HG02870 (cell line): ENCODE data around the gene TNFSF15.

Experiments used
- ATAC-seq: cut with Tn5 transposase; IDR thresholded peaks from one replicate; pipeline ENCODE4 v1.9.1; 2021; ENCODE audit warnings: mild to moderate bottlenecking, moderate library complexity; ENCODE audit not compliant: unreplicated experiment

Gene TNFSF15

DNA sequence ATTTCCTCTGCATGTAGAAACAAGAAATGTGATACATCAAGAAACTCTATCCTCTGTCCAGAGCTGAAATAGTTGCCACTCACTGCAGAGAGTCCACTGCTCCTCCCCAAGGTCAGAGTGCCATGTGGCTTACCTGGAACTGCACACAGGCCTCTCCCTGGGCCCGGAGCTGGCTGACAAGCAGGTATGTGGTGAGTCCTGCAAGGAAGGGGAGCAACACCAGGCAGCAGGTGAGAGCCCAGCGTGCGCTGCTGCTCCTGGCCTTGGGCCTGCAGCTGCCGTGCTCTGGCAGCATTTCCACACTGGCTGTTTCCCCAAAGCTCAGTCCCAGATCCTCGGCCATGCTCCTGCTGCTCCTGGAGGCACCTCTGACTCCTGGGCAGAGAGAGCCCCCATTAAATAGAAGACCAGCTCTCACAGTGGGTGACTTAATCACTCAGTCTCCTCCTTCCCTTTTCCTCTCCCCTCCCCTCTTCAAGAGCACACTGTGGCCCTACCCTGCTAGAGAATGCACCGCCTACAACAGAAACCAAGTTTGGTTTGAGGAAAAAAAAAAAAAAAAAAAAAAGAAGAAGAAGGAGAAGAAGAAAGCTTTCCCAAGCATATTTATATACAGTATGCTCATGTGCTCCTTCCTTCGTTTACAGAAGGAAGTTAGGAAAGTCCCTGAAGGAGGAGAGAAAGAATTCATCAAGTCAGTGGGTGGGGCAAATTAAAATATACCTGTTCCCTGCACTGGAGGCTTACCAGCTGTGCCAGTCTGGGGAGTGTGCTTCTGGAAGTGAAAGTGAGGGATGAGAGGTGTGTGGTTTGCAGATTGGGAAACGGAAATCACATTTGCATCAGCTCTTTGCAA, at the start of gene TNFSF15:
TSS of gene TNFSF15 (minus strand) at position 370 of the 856 bp plus-strand sequence. CDS start at position 343, 27 bp downstream.
- ATAC-seq, result peak; percentile 93

DNA sequence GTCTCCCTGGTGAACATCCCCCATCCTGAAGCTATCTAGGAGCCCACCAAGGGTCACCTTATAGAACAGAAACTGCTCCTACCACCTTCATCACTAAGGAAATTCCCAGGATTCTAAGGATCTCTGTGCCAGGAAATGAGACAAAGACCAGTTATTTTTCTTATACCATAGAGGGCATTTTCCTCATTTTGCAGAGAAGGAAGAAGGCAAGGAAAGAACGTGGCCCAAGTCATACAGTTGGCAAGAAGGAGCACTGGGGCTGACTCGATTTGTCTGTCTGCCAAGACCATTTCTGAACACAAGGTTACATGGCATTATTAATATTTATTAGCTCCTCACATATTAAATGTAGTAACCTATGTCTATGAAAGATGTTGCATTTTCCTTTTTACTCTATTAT, 49.6 kb upstream of the TNFSF15 start:
- ATAC-seq, result no peak

DNA sequence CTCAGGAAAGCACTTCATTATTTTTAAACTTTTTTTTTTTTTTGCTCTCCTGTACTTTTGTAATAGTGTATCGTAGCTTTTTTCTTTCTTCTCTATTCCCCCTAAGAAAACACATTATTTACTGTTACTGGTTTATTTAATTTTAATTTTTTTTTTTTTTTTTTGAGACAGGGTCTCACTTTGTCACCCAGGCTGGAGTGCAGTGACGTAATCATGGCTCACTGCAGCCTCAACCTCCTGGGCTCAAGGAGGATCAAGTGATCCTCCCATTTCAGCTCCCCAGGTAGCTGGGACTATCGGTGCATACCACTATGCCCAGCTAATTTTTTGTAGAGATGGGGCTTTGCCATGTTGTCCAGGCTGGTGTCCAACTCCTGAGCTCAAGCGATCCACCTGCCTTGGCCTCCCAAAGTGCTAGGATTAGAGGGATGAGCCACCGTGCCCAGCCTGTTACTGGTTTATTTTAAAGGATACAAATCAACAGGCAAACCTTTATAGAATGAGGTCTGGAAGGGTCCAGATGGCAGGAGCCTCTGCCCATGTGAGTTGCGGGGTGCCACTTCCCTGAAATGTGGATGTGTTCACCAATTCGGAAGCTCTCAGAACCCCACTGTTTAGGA, 49.0 kb upstream of the TNFSF15 start:
- no peak for ATAC-seq

- ATAC-seq, result no peak
Observed at GRCh38 chr9:114853071-114853855, 47.4 kb upstream of the TNFSF15 start.

DNA sequence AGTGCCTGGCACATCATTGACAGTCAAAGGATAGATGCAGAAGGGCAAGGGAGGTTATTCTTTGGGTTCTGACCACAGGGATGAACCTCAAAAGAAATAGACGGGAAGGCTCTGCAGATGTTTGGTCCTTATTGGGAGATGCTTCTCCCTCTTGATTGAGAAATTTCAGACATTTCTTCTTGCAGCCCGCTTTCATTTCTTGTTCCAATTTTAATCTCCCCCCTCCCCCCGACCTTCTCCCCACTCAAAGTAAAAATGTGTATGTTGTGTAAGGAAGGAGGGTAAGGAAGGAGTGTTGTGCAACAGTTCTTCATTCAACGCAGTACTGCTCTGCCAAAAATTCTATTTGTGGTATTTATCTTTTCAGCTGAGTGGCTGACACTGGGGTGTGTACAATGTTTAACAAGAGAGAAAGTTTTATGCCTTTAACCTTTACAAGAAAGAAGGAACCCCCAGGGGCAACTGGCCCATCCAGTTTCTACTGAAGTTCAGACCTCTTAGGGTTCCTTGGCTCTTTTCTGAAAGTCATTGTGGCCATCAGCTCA, 46.3 kb upstream of the TNFSF15 start:
- ATAC-seq, result no peak

- ATAC-seq, result no peak
Observed at GRCh38 chr9:114851306-114851705, 45.5 kb upstream of the TNFSF15 start.

DNA sequence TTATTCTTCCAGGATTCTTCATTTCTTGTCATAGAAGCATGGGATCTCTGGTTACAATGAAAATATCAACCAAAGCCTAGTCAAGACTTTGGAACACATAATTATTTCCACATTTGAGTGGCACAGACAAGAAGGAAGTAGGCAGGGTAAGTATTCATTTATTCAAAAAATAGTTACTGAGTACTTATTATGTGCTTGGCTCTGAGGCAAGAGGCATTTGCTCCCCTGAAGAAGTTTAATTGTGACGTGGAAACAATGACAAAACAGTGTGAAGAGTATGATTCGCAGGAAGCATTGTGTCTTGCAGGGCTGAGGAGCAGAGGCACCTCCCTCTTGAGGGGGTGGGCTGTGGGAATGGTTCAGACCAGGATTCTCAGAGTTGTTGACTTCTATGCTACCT, 45.0 kb upstream of the TNFSF15 start:
- no peak for ATAC-seq

GRCh38 chr9:114849450-114849849, 43.6 kb upstream of the TNFSF15 start:
- ATAC-seq, result no peak

DNA sequence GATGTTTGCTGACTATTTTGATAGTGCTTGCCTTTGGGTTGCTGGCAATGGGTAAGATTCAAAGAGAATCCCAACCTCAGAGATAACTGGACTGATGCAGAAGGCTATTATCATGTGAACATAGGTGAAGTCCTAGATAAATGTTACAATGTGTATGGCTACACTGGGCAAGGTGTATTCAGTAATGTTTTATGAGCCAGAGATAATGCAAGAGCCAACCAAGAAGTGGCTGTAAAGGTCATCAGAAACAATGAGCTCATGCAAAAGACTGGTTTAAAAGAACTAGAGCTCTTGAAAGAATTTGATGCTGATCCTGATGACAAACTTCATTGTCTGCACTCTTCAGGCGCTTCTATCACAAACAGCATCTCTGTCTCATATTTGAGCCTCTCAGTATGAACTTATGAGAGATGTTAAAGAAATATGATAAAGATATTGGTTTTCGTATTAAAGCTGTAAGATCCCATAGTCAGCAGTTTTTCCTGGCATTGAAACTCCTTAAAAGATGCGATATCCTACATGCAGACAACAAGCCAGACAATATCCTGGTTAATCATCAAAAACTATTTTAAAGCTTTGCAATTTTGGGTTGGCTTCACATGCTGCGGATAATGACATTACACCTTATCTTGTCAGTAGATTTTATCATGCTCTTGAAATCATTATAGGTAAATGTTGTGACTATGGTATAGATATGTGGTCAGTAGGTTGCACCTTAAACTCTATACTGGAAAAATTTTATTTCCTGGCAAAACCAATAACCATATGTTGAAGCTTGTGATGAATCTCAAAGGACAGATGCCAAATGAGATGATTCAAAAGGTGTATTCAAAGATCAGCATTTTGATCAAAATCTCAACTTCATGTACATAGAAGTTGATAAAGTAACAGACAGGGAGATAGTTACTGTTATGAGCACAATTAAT, 41.9 kb upstream of the TNFSF15 start:
- ATAC-seq, result no peak

- no peak for ATAC-seq
Observed at GRCh38 chr9:114845373-114845772, 39.5 kb upstream of the TNFSF15 start.

DNA sequence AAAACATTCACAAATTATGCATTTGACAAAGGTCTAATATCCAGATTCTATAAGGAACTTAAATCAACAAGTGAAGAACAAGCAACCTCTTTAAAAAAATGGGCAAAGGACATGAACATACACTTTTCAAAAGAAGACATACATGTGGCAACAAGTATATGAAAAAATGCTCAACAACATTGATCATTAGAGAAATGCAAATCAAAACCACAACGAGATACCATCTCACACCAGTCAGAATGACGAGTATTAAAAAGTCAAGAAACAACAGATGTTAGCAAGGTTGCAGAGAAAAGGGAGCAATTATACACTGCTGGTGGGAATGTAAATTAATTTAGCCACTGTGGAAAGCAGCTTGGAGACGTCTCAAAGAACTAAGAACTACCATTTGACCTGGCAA, 38.9 kb upstream of the TNFSF15 start:
- no peak for ATAC-seq

DNA sequence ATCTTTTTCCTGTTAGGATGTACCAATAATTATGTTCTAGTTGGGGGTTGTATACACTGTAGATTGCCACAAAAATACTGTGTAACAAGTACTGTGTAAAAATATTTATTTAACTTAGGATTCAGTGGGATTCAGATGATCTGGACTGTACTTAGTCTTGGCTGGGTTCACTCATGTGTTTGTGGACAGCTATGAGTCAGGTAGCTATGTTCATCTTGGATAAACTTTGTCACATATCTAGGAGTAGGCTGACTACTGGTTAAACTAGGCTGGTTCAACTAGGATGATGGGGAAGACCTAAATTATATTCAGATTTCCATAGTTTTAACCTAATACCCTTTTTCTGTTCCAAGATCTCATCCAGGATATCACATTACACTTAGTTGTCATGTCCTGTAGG, 32.1 kb upstream of the TNFSF15 start:
- no peak for ATAC-seq

- ATAC-seq, result no peak
Observed at GRCh38 chr9:114836769-114837168, 30.9 kb upstream of the TNFSF15 start.

DNA sequence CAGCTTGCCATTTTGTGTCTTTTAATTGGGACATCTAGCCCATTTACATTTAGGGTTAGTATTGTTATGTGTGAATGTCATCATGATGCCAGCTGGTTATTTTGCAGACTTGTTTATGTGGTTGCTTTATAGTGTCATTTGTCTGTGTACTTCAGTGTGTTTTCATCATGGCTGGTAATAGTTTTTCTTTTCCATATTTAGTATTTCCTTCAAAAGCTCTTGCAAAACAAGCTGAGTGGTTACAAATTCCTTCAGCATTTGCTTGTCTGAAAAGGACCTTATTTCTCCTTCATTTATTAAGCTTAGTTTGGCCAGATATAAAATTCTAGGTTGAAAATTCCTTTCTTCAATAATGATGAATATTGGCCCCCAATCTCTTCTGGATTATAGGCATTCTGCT, 28.5 kb upstream of the TNFSF15 start:
- no peak for ATAC-seq

DNA sequence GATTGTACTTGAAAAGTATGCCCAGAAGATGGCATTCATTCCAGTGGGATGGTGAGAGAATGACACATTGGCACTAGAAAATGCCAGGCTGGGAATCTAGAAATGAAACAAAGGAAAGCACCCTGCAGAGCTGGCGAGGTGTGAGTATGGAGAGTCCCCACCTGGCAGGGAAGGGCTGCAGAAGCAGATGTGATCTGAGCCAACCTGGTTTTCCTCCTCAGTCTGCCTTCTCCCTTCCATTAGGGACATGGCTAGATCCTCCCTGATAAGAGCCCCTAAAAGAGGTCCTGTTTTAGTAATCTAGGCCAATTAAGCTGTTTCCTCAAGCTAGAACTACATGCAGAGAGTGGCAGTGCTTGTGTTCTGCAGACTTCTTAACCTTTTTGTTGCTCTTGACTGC, 24.7 kb upstream of the TNFSF15 start:
- ATAC-seq, result no peak

- ATAC-seq, result no peak
Observed at GRCh38 chr9:114829574-114830440, 24.0 kb upstream of the TNFSF15 start.

GRCh38 chr9:114828303-114828650, 22.4 kb upstream of the TNFSF15 start:
- ATAC-seq, result no peak

- ATAC-seq, result no peak
Observed at GRCh38 chr9:114827641-114828302, 21.9 kb upstream of the TNFSF15 start.

DNA sequence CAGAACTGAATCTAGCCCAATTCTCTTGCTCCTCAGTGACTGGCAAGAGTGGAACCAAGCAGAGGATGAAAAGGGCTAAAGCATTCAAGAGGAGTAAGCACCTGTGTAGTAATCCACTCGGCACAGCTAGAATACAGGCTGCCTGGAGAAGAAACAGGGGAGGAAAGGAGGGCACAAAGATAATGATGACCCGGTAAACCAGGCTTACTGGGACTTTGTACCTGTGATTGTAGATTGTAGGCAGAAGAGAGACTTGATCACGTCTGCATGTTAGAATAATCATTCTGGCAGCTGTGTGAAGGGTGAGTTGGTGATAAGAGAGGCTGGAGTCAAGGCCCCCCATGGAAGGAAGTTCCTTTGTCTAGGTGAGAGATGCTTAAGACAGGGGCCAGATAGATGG, 20.6 kb upstream of the TNFSF15 start:
- ATAC-seq, result no peak
